Measurements from ENCODE around the gene CNIH3.

- TF ChIP-seq MYB (IDR thresholded peaks at IDR 0.05; ENCODE audit: borderline replicate concordance, low read depth, low read length): no peak
- no peak for TF ChIP-seq CTCF (IDR thresholded peaks at IDR 0.05 in 2 of 3, conservative IDR thresholded peaks at IDR 0.05 in 1 of 3; ENCODE audit: control insufficient read depth in 2 of 3, extremely low read depth in 1 of 3, insufficient read depth in 1 of 3, low read depth in 3 of 3, low read length in 3 of 3)
- TF ChIP-seq CEBPB (IDR thresholded peaks at IDR 0.05; ENCODE audit: borderline replicate concordance in 1 of 2, low read depth in 2 of 2, low read length in 2 of 2): no peak
- TF ChIP-seq POLR2A (IDR thresholded peaks at IDR 0.05; ENCODE audit: low read depth, low read length): no peak
- TF ChIP-seq PKNOX1 (IDR thresholded peaks at IDR 0.05): no peak
- TF ChIP-seq ZNF217 (IDR thresholded peaks at IDR 0.05): no peak
- TF ChIP-seq IRF5 (IDR thresholded peaks at IDR 0.05; ENCODE audit: borderline replicate concordance): no peak
- TF ChIP-seq ZNF24 (IDR thresholded peaks at IDR 0.05): no peak
- TF ChIP-seq REST (IDR thresholded peaks at IDR 0.05; ENCODE audit: low read depth, low read length): no peak
- TF ChIP-seq SMC3 (IDR thresholded peaks at IDR 0.05; ENCODE audit: borderline replicate concordance, low read length): no peak
- TF ChIP-seq IKZF2 (IDR thresholded peaks at IDR 0.05): no peak
- no peak for TF ChIP-seq FOXM1 (IDR thresholded peaks at IDR 0.05; ENCODE audit: low read depth, low read length)
- no peak for TF ChIP-seq RBBP5 (conservative IDR thresholded peaks at IDR 0.05)
Measured at GRCh38 chr1:224749916-224750315, 133.8 kb downstream of the CNIH3 start.

All from GM12878 (cell line).